Activated CD4-positive, alpha-beta T cell treated with anti-CD3 and anti-CD28 coated beads, Interleukin-2, amount 50 U/mL, for 48 hours (primary cell): ENCODE measurements around the gene CDH16.

Experiments
- DNase-seq, 2 experiments: peaks; one replicate each; pipeline ENCODE4 v3.0.0-alpha.2; 2020

The CDH16 gene

DNA sequence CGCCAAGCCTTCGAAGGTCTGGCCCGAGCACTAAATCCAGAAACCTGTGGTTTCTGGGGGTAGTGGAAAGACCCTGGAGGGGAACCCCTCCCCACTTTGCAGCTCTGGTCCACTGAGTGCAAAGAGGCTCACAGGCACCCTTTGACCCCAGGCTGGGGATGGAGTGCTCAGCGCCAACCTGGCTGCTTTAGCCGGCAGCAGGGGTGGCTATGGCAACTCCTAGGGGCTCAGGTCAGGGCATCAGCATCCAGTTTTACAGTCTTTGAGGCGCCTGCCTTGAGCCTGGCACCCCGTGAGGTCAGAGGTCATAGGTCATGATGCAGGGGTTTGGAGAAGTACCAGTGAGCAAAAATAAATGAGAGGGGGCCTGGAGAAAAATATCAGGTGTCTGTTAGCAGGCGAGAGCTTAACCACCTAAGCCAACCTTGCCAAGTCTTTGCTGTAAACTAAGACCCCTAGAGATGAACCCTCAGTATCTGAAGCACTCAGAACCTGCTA is 56.6 kb downstream of the CDH16 start:
- DNase-seq: no peak

DNA sequence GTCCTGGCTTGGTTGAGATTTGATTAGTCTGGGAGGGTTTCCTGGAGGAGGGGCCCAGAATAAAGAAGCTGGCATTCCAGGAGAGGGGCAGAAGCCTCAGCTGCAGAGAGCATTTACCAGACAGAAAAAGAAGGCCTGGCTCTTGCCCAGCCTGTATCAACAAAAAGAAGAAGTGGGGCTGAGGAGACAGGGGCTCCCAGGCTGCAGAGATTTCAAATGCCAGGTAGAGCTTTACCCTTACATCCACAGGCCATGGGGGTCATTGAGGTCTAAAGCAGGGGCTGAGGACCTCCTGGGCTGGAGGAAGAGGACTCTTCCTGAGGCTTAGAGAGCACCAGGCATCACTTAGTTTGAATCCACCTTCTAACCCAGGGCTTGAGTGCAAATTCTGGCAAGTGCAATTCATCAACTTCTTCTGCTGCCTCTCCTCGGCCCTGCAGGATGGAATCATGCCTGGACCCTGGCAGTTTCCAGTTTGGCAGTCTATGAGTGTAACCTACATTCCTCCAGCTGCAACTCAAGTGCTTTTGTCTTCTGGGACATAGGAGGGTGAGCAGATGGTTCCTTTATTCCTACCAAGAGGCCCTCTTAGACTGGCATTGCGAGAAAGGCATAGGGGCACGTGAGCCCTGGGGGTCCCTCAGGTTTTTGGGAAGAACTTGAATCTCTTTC is 59.2 kb downstream of the CDH16 start:
- no peak for DNase-seq

DNA sequence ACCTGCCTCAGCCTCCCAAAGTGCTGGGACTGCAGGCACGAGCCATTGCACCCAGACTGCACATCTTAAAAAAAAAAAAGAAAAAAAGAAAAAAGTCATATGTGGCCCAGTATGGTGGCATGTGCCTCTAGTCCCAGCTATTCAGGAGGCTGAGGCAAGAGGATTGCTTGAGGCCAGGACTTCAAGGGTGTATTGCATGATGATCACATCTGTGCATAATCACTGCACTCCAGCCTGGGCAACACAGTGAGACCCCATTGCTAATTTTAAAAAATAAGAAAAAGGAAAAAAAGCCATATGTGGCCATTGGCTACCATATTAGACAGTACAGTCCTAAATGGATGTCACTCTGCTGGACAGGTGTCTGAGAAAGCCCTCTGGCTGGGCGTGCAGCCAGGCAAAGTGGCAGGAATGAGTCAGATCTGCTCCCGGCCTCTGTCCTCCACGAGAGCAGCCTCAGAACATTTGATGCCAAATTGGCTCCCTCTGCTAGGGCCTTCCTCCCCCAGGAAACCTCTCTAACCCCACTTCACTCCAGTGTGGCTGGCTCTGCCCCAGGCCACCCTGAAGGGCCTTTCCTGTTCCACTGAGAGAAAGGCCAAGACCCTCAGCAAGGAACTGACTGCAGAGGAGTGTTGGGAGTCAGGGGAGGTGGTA is 59.8 kb downstream of the CDH16 start:
- no peak for DNase-seq
